Raji (cell line): ENCODE data around the gene CETN3.

Source experiments
- POLR2A ChIP-seq: IDR thresholded peaks from 2 replicates; pipeline ENCODE4 v1.6.1; 2011; ENCODE audit warnings: low read depth, low read length, control low read depth; ENCODE audit not compliant: insufficient read depth

CETN3 gene

DNA sequence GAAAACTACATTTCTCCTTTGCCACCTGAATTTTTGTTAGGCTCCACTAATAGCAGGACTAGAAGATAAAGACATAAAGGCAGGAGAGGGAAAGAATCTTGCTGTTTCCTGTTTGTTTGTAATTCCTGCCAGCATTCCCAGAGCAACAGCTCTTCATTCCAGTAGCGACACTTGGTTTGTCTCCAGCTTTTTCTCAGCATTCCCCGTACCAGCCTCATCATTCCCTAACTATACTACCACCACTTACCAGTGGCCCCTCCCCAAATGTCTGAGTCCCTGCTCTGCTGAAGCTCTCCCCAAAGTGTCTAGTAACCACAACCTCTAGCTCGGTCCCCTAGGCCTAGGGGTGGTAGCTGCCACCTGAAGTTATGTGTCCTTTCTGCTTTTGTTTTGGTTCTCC is 18.6 kb downstream of the CETN3 start:
- no peak for TF ChIP-seq POLR2A

DNA sequence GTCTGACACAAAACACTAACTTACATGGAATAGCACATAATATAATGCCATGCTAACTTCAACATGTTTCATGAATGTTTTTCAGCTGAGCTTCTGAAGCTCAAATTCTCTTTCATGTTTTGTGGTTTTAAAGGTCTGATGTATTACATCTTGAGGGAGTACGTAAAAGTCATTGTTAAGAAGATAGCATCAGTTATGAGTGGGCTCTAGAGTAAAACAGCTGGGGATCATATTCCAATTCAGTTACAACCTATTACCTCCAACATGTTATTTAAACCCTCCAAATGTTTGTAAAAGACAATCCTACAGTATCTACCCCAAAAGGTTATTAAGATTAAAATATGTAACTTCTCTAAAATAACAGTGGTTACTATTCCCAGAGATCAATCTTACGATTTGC is 19.2 kb downstream of the CETN3 start:
- TF ChIP-seq POLR2A = no peak

DNA sequence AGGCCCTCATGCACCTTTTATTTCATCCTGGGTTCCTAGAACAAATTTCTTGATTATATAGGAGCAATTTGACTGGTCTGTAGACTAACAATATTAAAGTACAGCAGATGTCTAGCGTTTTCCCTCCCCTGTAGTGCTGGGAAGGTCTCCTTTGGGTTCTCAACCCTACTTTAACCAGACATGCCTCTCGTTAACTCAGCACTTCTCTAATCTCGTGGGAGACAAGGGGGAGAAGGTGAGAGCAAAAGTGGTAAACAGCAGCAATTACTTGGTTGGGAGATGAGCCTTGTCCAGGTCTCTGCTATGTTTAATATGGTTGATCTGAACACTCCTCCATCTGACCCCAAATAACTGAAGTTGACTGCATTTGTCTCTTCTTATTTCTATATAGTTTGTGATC is 22.0 kb downstream of the CETN3 start:
- no peak for TF ChIP-seq POLR2A

DNA sequence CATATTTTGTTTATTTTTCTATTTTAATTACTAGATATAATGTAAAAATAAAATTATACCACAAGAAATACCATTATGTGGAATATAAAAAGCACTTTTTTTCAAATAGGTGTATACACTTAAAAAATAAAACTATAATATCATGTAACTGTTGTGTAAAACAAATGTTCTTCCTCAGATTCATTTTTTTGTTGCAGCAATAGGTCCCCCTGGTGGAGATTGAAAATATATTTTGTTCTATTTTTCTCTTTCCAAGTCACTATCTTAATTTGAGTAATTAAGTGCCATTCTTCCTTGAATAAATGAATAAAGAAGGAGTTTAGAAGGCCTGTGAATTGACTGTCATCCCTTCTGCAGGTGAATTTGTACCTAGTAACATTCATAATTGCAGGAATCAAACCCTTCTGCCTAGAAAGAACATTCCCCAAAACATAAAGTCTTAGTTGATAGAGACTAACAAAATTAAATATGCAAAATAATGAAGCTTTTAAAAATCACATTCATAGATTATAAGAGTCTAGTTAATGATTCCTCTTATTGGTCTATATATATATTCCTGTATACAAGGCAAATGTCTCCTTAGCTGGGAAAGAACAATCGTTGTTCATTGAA is 23.4 kb downstream of the CETN3 start:
- TF ChIP-seq POLR2A = no peak

DNA sequence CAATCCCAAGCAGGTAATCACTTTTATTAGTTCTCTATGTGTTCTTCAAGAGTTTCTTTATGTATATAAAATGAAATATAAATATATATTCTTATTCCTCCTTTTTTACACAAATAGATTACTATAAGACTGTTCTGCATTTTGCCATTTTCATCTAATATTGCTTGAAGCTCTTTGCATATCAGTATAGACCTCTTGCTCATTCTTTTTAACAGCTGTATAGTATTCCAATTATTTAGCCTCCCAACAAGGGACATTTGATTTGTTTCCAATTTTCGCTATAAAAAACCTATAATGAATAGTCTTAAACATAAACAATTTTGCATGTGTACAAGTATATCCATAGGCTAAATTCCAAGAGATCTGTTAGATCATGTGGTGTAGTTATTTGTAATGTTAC is 25.2 kb downstream of the CETN3 start:
- TF ChIP-seq POLR2A = no peak

DNA sequence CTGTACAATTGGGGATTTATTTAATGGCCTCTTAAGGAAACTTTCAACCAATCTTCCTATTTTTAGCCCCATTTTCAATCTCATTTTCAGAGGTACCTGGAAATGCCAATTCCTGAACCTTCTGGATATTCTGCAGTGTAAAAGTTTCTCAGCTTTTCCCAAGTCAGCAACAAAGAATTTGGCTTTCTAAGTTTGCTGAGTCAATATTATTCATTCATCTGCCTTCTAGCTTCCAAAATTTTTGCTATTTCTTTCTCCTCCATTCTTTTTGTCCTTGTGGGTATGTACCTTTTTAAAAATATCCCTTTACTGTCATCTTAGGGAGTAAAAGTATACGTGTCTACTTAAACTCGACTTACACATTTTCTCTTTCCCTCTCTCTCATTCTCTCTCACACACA is 25.7 kb downstream of the CETN3 start:
- TF ChIP-seq POLR2A = no peak

DNA sequence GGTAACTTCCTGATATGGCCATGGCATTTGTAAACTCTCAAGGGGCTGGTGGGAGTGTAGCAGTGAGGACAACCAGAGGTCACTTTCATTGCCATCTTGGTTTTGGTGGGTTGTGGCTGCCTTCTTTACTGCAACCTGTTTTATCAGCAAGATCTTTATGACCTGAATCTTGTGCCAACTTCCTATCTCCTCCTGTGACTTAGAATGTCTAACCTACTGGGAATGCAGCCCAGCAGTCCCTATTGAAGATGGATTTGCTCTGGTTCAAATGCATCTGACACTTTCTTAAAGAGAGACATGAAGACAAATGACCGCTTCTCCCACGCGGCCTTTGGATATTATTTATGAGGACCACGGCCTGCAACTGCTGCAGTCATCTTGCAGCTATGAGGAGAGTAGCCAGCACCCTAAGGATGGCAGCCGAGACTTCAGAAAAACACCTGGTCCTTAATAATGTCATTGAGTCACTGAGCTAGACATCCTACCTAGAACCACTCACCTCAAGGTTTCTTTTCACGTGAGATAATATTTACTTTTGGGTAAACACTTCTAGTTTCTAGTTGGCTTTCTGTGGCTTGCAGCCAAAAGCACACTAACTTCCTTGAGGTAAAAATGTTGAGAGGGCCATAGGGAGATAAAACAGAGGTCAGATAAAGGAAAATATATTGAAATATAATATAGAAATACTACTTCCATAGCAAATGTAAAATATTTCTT is 28.2 kb downstream of the CETN3 start:
- no peak for TF ChIP-seq POLR2A

DNA sequence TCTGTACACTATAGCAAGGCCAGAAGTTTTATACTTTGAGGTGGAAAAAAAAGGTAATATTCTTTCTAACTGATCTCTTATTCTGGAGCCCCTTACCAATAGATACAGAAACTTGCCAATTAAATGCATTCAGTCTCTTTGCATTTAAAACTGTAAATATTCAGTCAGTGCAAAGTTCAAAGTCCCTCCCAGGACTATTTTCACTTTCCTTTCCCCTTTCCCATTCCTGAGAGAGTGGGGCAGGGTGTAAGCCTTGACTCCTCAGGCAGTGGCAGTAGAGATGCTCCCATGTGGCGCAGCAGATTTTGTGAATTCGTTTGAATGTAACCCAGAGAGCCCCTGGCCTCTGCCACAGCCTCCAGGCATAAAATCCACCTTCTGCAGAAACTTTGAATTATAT is 29.9 kb downstream of the CETN3 start:
- TF ChIP-seq POLR2A = no peak

DNA sequence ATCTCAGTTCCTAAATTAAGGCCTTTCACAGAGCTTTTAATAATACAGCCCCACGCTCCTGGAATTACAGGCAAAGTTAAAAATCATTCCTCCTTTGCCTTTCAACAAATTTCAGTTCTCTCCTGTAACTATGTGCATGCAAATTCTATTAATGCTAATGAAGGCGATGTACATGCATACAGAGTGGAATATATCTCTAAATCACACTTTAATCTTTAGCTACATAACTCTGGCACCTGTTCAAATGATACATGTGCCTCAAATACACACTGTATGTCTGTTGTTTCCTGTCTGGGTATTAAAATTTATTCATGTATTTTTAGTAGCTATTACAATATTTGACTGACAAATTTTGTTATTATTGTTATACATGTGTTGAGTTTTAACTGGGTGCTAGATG is 30.8 kb downstream of the CETN3 start:
- no peak for TF ChIP-seq POLR2A

DNA sequence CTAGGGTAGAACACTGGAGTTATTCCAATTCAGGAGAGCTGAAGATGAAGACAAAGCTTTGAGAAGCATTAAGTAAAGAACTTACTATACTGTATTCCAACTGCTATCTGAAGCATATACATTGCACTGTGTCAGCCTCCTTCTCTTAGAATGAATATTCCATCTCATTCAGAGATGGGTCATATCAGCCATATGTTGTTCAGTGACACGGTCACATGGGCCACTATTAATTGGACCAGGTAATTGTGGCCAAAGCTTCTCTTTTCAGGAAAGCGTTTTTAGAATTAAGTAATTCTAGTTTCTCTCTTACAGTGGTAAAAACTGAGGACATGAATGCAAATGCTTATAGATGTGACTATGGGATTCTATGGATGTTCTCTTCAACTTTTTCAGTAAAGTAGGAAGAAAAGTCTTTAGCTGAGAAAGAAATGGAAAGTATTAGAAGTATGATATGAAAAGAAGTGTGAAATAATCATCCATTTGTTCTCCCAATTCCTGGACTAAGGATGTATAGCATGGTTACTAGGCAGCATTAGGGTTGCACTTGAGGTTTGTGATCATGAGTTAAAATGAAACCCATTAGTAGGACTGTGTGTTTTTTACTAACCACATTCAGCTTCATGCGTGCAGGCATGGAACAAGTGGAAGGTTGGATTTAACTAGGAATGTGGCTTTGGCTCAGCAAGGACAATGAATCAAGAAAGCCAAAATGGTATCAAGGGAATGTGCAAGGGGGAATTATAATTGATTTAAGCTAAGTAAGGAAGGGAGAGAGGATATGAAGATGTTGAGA is 40.9 kb downstream of the CETN3 start:
- TF ChIP-seq POLR2A = no peak

DNA sequence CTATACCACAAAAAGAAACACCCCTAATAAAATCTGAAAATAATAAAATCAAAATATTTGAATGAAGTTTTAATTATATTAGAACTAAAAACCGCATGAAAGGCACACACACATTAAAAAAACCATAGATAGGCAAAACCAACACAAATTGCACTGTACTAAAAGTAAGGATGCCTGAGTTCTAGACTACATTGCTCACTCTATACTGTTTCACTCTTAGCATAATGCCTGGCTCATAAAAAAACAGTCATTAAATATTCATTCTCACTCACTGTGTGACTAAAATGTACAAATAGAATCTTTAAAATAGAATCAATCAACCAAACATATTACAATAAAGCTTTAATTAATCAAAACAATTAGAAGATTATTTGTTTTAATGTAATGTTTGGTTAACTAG is 41.7 kb downstream of the CETN3 start:
- no peak for TF ChIP-seq POLR2A

DNA sequence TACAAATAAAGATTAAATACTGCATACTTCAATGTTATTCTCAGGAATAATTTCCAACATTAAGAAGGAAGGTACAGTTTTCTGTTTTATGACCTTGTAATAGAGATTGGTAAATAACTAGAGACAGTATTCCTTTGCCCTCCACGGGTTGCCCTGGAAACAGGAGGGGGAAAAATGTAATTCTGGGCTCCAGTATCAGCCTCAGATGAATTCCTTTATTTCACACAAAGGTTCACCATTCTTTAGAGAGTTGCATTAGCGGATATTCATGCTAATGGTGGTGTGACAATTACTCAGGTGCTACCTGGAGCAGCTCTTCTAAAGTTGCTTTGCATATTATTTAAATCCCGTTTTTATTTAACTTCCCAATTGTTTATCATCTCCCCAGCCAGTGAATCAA is 42.6 kb downstream of the CETN3 start:
- no peak for TF ChIP-seq POLR2A

DNA sequence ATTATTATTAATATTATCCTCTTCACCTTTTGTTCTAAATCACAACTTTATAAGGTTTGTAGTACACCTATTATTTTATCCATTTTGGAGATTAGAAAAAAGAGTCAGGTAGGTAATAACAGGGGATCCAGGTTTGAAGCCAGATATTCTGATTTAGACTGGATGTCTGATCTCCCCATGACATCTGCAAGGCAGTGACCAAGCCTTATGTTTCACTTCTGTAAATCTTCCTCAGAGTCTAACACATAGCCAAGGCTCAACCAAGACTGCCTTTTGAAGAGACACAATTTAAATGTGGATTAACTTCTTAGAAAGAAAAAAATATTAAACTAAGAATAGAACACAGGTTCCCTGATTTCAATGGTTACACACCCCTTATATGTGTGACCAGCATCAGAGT is 44.2 kb downstream of the CETN3 start:
- no peak for TF ChIP-seq POLR2A

DNA sequence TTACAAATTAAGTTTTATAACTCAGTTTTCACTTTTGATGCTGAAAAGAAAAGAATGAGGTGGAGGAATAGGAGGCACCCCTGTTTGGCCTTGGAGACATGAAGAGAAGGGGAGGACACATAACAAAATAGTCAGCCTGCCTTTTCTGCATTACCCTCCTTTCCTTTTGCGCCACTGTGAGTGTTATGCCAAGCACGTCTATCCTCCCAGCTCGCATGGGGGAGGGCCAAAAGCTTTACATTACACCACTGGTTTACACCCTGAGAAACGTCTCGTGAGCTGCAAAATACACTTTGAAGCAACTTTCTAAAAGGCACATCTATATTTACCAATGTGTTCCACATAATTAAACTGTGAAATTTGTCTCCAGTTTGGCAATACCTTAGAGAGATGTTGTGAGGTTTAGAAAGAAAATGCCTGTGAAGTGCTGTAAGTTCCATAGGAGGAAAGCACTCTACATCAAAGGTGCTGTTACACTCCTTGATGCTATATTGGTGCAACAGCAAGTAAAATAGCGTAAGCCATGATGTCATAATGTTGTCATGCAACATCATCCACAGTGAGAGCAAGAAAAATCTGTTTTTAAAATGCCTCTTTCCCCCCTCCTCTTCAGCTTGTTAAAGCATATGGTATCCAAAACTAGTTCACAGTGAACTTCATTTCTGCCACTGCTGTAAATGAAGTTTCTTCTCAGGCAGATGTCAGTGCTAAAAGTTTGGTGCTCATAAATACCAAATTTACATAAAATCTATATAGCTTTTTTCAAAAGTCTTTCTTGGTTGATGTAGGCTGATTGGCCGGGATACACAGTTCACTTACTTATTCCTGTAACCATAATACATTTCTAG is 50.3 kb downstream of the CETN3 start:
- TF ChIP-seq POLR2A = no peak

DNA sequence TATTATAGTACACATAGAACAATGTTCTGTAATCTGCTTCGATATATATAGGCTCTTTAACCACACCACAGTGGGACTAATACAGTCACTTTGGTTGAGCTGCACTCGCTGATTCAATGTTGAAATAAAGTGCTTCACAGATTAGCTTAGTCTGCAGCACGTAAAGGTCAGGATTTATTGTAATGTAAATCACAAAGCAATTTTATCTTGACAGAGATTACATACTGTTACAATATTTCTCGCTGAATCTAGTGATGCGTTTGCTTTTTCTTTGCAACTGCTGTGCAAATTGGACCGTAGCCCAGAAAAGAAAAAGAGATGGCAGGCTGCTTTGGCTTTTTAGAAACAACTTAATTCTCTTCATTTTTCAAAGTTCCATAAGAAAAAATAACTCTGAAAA is 52.9 kb downstream of the CETN3 start:
- TF ChIP-seq POLR2A = no peak
